ENCODE data around the gene ODF2.

DNA sequence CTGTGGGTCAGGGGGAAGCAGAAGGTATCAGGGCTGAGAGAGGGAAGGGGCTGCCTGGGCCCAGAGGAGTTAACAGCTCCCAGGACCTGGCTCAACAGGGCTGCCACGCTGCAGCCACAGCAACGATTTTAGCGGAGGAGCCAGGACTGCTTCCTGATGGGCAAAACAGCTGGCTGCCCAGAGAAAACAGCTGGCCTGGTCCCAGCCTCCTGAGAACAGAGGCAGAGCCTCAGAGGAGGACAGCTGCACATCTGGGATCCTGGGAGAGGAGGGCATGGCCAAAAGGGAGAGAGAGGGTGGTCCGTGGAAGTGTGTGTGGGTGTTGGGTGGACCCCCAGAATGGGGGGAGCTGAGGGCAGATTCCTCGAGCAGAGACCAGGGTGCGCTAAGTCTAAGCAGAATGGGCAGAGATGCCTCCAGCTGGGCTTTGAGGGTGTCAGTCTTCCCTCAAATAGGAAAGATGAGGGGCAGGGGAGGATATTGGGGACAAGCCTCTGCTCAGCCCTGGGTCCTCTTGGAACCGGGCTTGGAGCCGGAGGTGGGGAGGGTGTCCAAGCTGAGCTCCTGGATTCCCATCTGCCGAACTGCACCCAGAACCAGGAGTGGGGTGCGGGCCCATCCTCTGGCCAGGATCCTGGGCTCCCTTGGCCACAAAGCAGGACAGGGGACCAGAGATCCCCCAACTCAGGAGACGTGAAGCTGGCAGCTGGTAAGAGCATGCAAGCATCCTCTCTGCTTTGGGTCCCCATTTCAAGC is 44.3 kb upstream of the ODF2 start:
- TF ChIP-seq POLR2A (IDR thresholded peaks at IDR 0.05) = no peak
- TF ChIP-seq, protein P1, sequence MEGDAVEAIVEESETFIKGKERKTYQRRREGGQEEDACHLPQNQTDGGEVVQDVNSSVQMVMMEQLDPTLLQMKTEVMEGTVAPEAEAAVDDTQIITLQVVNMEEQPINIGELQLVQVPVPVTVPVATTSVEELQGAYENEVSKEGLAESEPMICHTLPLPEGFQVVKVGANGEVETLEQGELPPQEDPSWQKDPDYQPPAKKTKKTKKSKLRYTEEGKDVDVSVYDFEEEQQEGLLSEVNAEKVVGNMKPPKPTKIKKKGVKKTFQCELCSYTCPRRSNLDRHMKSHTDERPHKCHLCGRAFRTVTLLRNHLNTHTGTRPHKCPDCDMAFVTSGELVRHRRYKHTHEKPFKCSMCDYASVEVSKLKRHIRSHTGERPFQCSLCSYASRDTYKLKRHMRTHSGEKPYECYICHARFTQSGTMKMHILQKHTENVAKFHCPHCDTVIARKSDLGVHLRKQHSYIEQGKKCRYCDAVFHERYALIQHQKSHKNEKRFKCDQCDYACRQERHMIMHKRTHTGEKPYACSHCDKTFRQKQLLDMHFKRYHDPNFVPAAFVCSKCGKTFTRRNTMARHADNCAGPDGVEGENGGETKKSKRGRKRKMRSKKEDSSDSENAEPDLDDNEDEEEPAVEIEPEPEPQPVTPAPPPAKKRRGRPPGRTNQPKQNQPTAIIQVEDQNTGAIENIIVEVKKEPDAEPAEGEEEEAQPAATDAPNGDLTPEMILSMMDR (IDR thresholded peaks at IDR 0.05) = no peak

Measured in ovary (tissue), 3 donors.